Karpas-422 (cell line): ENCODE results near the gene PLCB1. TPM values are rescaled to one million over a fixed set of nuclear protein-coding genes. Genes with fewer than 3 reads are reported as not detected.

ENCODE experiments used
- DNase-seq: peaks from one replicate; pipeline ENCODE4 v3.0.0-alpha.2; 2015
- H2AFZ ChIP-seq: fragments of 200-600 bp; sonication (generic); 2 replicates; pipeline ENCODE4 v1.6.1; 2014; ENCODE audit warnings: antibody characterized with exemption, low read length, mixed read lengths
- H3K27ac ChIP-seq: fragments of 200-600 bp; sonication (generic); 2 replicates; pipeline ENCODE4 v1.5.1; 2014; ENCODE audit warnings: mild to moderate bottlenecking, low read length, moderate library complexity
- H3K27me3 ChIP-seq: fragments of 200-600 bp; sonication (generic); 2 replicates; pipeline ENCODE4 v1.6.1; 2014; ENCODE audit warnings: low read length, mixed read lengths
- H3K36me3 ChIP-seq: fragments of 200-600 bp; sonication (generic); 2 replicates; pipeline ENCODE4 v1.6.1; 2014; ENCODE audit warnings: low read length, mixed read lengths; ENCODE audit not compliant: insufficient read depth
- H3K4me1 ChIP-seq: fragments of 200-600 bp; sonication (generic); 2 replicates; pipeline ENCODE4 v1.6.1; 2014; ENCODE audit warnings: mild to moderate bottlenecking, low read length, mixed read lengths
- H3K4me2 ChIP-seq: fragments of 200-600 bp; sonication (generic); 2 replicates; pipeline ENCODE4 v1.6.1; 2014; ENCODE audit warnings: low read length, low read depth, mild to moderate bottlenecking; ENCODE audit not compliant: poor library complexity, severe bottlenecking
- H3K4me3 ChIP-seq: fragments of 200-600 bp; sonication (generic); 2 replicates; pipeline ENCODE4 v1.5.1; 2014; ENCODE audit warnings: mild to moderate bottlenecking, antibody characterized with exemption, low read length, mixed read lengths
- H3K79me2 ChIP-seq: fragments of 200-600 bp; sonication (generic); 2 replicates; pipeline ENCODE4 v1.6.1; 2014; ENCODE audit warnings: mild to moderate bottlenecking, low read length, mixed read lengths
- H3K9ac ChIP-seq: fragments of 200-600 bp; sonication (generic); 2 replicates; pipeline ENCODE4 v1.6.0; 2014; ENCODE audit warnings: low read length
- H3K9me2 ChIP-seq: fragments of 200-600 bp; sonication (generic), shearing (Covaris generic); replicated peaks from 2 replicates; pipeline ENCODE4 v1.6.0; 2014; ENCODE audit warnings: mild to moderate bottlenecking, low read length, moderate library complexity; ENCODE audit not compliant: insufficient read depth
- H3K9me3 ChIP-seq: fragments of 300-700, 200-600 bp; sonication (generic); 2 replicates; pipeline ENCODE4 v1.6.1; 2014; ENCODE audit warnings: low read length, mixed read lengths
- H4K20me1 ChIP-seq: fragments of 200-600 bp; sonication (generic); 2 replicates; pipeline ENCODE4 v1.6.1; 2014; ENCODE audit warnings: mild to moderate bottlenecking, antibody characterized with exemption, low read length, low read depth; ENCODE audit not compliant: insufficient read depth
- total RNA-seq: library from RNA; depleted of rRNA; stranded (reverse); fragments of >200 nt; shearing (Covaris generic); gene quantifications from 2 replicates; pipeline ENCODE4 v1.2.3, GENCODE V29; 2014; ENCODE audit warnings: low replicate concordance

Gene PLCB1
- total RNA-seq, 1 experiment from 2014 or later: 0.82 TPM

- H3K27me3 ChIP-seq: no peaks in the 10 kb centered on the region
- no peaks in the 10 kb centered on the region for H3K36me3 ChIP-seq
- no peak for DNase-seq
- no peak overlapping the region for H3K9ac ChIP-seq
- H3K4me3 ChIP-seq: no peak overlapping the region
- H3K9me3 ChIP-seq: no peaks in the 10 kb centered on the region
- H3K27ac ChIP-seq: no peak overlapping the region
- no peaks in the 10 kb centered on the region for H3K9me2 ChIP-seq
- H3K4me2 ChIP-seq: no peak overlapping the region
- H4K20me1 ChIP-seq: no peaks in the 10 kb centered on the region
- H3K79me2 ChIP-seq: no peaks in the 10 kb centered on the region
- peaks cover 6% of the 10 kb centered on the region for H3K4me1 ChIP-seq
- H2AFZ ChIP-seq: no peak overlapping the region
Measured at GRCh38 chr20:8170921-8171320, 38.9 kb downstream of the PLCB1 start.

DNA sequence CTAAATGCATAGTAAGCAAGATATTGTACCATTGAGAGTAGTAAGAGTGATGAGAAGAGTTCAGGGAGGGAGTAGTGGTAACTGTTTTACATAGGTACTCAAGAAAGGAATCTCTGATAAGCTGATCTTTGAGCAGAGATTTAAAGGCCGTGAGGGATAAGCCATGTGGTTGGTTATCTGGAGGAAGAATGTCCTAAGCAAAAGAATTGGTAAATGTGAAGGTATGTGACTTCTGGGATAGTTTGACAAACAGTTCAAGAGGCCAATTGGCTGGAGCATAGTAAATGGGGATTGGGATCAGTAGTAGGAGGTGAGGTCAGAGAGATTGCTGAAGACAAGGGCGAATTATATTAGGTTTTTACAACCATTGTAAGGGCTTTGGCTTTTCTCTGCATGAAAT lies 40.1 kb downstream of the PLCB1 start:
- Histone ChIP-seq H3K9ac (no peak overlapping the region), H2AFZ (no peak overlapping the region)

GRCh38 chr20:8175741-8176675 lies 43.9 kb downstream of the PLCB1 start:
- Histone ChIP-seq H3K4me3 (no peak overlapping the region), H4K20me1 (no peaks in the 10 kb centered on the region), H3K27ac (no peak overlapping the region), H3K36me3 (no peaks in the 10 kb centered on the region), H3K27me3 (no peaks in the 10 kb centered on the region), H3K9ac (no peak overlapping the region), H3K79me2 (no peaks in the 10 kb centered on the region), H3K9me2 (no peaks in the 10 kb centered on the region), H2AFZ (no peak overlapping the region), H3K9me3 (no peaks in the 10 kb centered on the region), H3K4me2 (no peak overlapping the region), H3K4me1 (peaks cover 9% of the 10 kb centered on the region)
- no peak for DNase-seq

More for the DNA sequence above, 40.1 kb downstream of the PLCB1 start:
- no peaks in the 10 kb centered on the region for H4K20me1 ChIP-seq
- no peak for DNase-seq
- no peaks in the 10 kb centered on the region for H3K9me3 ChIP-seq
- no peak overlapping the region for H3K4me2 ChIP-seq
- no peaks in the 10 kb centered on the region for H3K27me3 ChIP-seq
- no peak overlapping the region for H3K4me3 ChIP-seq
- H3K27ac ChIP-seq: no peak overlapping the region
- no peaks in the 10 kb centered on the region for H3K36me3 ChIP-seq
- peaks cover 9% of the 10 kb centered on the region for H3K4me1 ChIP-seq
- no peaks in the 10 kb centered on the region for H3K79me2 ChIP-seq
- no peaks in the 10 kb centered on the region for H3K9me2 ChIP-seq

- Histone ChIP-seq H3K9ac (no peak overlapping the region), H3K79me2 (no peaks in the 10 kb centered on the region), H3K4me1 (no peaks in the 10 kb centered on the region), H3K4me3 (no peak overlapping the region), H3K27me3 (no peaks in the 10 kb centered on the region), H3K27ac (no peak overlapping the region), H3K4me2 (no peak overlapping the region), H3K36me3 (no peaks in the 10 kb centered on the region), H3K9me3 (no peaks in the 10 kb centered on the region), H4K20me1 (no peaks in the 10 kb centered on the region), H2AFZ (no peak overlapping the region), H3K9me2 (no peaks in the 10 kb centered on the region)
- no peak for DNase-seq
Measured at GRCh38 chr20:8183526-8183925, 51.5 kb downstream of the PLCB1 start.

- Histone ChIP-seq H3K9ac (no peak overlapping the region), H2AFZ (no peak overlapping the region), H3K4me1 (no peaks in the 10 kb centered on the region), H3K9me2 (no peaks in the 10 kb centered on the region), H4K20me1 (no peaks in the 10 kb centered on the region), H3K79me2 (no peaks in the 10 kb centered on the region), H3K4me3 (no peak overlapping the region), H3K36me3 (no peaks in the 10 kb centered on the region), H3K9me3 (no peaks in the 10 kb centered on the region), H3K27me3 (no peaks in the 10 kb centered on the region), H3K27ac (no peak overlapping the region), H3K4me2 (no peak overlapping the region)
- no peak for DNase-seq
Measured at GRCh38 chr20:8187740-8188139, 55.7 kb downstream of the PLCB1 start.

GRCh38 chr20:8190043-8190880 lies 58.2 kb downstream of the PLCB1 start:
- Histone ChIP-seq H3K27ac (no peak overlapping the region), H2AFZ (no peak overlapping the region), H3K9me3 (peaks cover 4% of the 10 kb centered on the region; the same call in 1 of the 2 replicates), H3K4me2 (no peak overlapping the region), H3K79me2 (no peaks in the 10 kb centered on the region), H3K4me3 (no peak overlapping the region), H4K20me1 (no peaks in the 10 kb centered on the region), H3K4me1 (no peaks in the 10 kb centered on the region), H3K9me2 (no peaks in the 10 kb centered on the region), H3K27me3 (no peaks in the 10 kb centered on the region), H3K36me3 (no peaks in the 10 kb centered on the region), H3K9ac (no peak overlapping the region)
- no peak for DNase-seq

DNA sequence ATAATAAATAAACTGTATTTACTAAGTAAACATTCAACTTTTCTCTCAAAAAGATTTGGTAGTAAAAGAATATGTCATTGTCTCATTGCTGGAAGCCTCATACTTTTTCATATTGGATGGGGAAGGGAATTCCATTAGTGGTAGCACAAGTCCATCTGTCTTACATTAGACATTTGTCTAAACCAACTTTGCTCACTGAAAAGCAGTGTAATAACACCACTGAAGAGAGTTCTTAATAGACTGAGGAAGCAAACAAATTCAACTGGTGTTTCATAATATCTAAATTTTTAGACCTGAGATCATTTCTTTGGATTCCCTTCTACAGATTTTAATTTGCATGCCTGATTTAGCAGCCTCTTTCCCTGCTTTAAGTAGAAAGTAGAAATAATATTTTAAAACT lies 62.7 kb downstream of the PLCB1 start:
- Histone ChIP-seq H3K36me3 (no peaks in the 10 kb centered on the region), H3K79me2 (no peaks in the 10 kb centered on the region)
- no peak for DNase-seq

DNA sequence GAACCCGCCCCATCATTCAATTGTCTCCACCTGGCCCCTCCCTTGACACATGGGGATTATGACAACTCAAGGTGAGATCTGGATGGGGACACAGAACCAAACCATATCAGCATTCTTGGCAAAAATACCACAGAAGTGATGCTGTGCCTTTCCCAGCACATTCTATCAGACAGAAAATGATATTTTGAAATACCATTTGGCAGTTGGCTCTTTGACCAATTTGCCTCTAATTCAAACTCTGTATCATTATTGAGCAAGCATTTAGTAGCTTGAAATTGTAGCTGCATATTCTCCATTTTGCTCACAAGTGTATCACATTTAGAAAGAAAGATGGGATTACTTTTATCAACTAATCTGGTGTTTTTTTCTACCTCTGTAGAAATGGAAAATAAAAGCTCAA lies 64.0 kb downstream of the PLCB1 start:
- Histone ChIP-seq H3K9ac (no peak overlapping the region), H3K4me3 (no peak overlapping the region), H3K4me1 (no peaks in the 10 kb centered on the region), H4K20me1 (no peaks in the 10 kb centered on the region), H3K9me2 (no peaks in the 10 kb centered on the region), H3K9me3 (peaks cover 4% of the 10 kb centered on the region; the same call in 1 of the 2 replicates), H3K4me2 (no peak overlapping the region), H3K27ac (no peak overlapping the region), H3K79me2 (no peaks in the 10 kb centered on the region), H2AFZ (no peak overlapping the region), H3K27me3 (no peaks in the 10 kb centered on the region), H3K36me3 (no peaks in the 10 kb centered on the region)
- DNase-seq: no peak

More for the DNA sequence above, 62.7 kb downstream of the PLCB1 start:
- Histone ChIP-seq H3K9me2 (no peaks in the 10 kb centered on the region), H2AFZ (no peak overlapping the region), H3K9ac (no peak overlapping the region), H3K27ac (no peak overlapping the region), H3K9me3 (peaks cover 4% of the 10 kb centered on the region; the same call in 1 of the 2 replicates), H3K4me3 (no peak overlapping the region), H3K27me3 (no peaks in the 10 kb centered on the region), H4K20me1 (no peaks in the 10 kb centered on the region), H3K4me2 (no peak overlapping the region), H3K4me1 (no peaks in the 10 kb centered on the region)
